PFSK-1 (cell line): ENCODE measurements around the gene TREM1.

ENCODE experiments used
- FOXP2 ChIP-seq: optimal IDR thresholded peaks from 2 replicates; pipeline ENCODE3; 2011; ENCODE audit warnings: borderline replicate concordance, control low read depth, inconsistent platforms; ENCODE audit not compliant: insufficient read depth; ENCODE audit errors: extremely low read length, extremely low read depth
- REST ChIP-seq, 2 experiments: IDR thresholded peaks; 2 replicates each; pipeline versions ENCODE4 v1.6.1 to v1.8.0; 2011 to 2012; ENCODE audit warnings: low read depth in 2 of 2, low read length in 2 of 2, control low read depth in 1 of 2, inconsistent platforms in 1 of 2, mild to moderate bottlenecking in 1 of 2, moderate library complexity in 1 of 2; ENCODE audit not compliant: insufficient read depth in 1 of 2
- TAF1 ChIP-seq: IDR thresholded peaks from 2 replicates; pipeline ENCODE4 v1.6.1; 2012; ENCODE audit warnings: low read length, control low read depth, borderline replicate concordance; ENCODE audit not compliant: insufficient read depth

- no peak for TF ChIP-seq TAF1
- no peak for TF ChIP-seq REST (IDR thresholded peaks at IDR 0.05; ENCODE audit: insufficient read depth in 1 of 2, low read depth in 2 of 2, low read length in 2 of 2)
- no peak for TF ChIP-seq FOXP2
These were observed 14.5 kb downstream of the TREM1 start for GRCh38 chr6:41271901-41272395.
